GM19238 (cell line): Measurements from ENCODE around the gene ZNF429.
"Not testable (repeated sequence)": the region's sequence is repeated elsewhere in the genome, so short reads cannot be mapped to it uniquely, and the experiment has no call there.

ENCODE experiments used
- DNase-seq: peaks from one replicate; pipeline ENCODE4 v3.0.0; 2011; ENCODE audit warnings: low spot score; ENCODE audit not compliant: insufficient read length

ZNF429 gene

GRCh38 chr19:21590867-21591266 is 85.5 kb downstream of the ZNF429 start:
- DNase-seq: no peak

GRCh38 chr19:21593008-21593481 is 87.6 kb downstream of the ZNF429 start:
- no peak for DNase-seq

- DNase-seq: no peak
Observed at GRCh38 chr19:21593502-21593901, 88.1 kb downstream of the ZNF429 start.

- DNase-seq: no peak
Observed at GRCh38 chr19:21593934-21594820, 88.8 kb downstream of the ZNF429 start.

GRCh38 chr19:21595185-21595584 is 89.8 kb downstream of the ZNF429 start:
- no peak for DNase-seq

GRCh38 chr19:21602082-21602658 is 96.8 kb downstream of the ZNF429 start:
- DNase-seq: no peak

- not testable (repeated sequence) for DNase-seq
Observed at GRCh38 chr19:21602659-21603430, 97.4 kb downstream of the ZNF429 start.

- DNase-seq: no peak
Observed at GRCh38 chr19:21603431-21604231, 98.2 kb downstream of the ZNF429 start.

- no peak for DNase-seq
Observed at GRCh38 chr19:21604351-21604926, 99.0 kb downstream of the ZNF429 start.
